ENCODE measurements around the gene LMO7.

DNA sequence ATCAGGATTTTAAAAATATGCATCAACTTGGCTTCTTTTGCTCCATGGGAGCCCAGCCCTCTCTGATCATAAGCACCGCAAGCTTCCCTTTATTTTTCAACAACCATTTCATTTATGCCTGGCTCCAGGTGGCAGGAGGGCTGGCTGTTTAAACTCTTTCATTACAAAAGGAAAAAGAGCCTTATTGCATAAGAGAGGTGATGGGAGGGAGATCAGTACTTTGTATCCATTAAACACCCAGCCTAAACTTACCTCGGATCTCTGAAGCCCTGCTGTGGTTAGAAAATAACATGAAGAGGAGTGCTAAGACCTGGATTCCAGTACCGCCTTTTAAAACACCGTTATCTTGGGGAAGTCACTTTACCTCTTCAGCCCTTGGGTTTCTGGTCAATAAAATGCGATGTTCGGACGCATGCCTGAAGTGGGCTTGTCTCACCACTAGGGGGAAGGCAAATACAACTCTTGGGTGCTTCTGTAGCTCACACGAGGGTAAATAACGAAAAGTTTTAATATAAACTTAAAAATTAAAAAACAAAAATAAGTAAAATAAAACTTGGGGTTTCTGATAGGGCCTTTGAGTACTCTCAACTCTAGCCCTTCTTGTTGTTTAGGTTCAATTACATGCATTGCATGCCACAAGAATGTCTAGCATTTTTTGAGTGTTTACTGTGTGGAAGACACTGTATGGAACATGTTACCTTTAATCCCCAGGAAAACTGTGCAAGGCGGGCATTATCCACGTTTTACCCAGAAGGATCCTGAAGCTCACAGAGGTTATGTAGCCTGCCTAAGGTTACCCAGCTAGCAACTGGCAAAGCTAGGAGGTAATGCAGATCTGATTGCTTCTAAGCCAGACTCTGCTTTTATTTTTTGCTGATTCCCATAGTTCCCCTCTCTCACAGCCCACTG lies 240.3 kb downstream of the LMO7 start:
- TF ChIP-seq, protein P1, sequence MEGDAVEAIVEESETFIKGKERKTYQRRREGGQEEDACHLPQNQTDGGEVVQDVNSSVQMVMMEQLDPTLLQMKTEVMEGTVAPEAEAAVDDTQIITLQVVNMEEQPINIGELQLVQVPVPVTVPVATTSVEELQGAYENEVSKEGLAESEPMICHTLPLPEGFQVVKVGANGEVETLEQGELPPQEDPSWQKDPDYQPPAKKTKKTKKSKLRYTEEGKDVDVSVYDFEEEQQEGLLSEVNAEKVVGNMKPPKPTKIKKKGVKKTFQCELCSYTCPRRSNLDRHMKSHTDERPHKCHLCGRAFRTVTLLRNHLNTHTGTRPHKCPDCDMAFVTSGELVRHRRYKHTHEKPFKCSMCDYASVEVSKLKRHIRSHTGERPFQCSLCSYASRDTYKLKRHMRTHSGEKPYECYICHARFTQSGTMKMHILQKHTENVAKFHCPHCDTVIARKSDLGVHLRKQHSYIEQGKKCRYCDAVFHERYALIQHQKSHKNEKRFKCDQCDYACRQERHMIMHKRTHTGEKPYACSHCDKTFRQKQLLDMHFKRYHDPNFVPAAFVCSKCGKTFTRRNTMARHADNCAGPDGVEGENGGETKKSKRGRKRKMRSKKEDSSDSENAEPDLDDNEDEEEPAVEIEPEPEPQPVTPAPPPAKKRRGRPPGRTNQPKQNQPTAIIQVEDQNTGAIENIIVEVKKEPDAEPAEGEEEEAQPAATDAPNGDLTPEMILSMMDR (IDR thresholded peaks at IDR 0.05; ENCODE audit: low read length): peak; percentile 89
- TF ChIP-seq EZH2 (IDR thresholded peaks at IDR 0.05; ENCODE audit: borderline replicate concordance, low read length): no peak
